GM18858 (cell line): ENCODE results near the gene KCNG1.

ENCODE experiments used
- ATAC-seq: cut with Tn5 transposase; IDR thresholded peaks from one replicate; pipeline ENCODE4 v1.9.1; 2021; ENCODE audit not compliant: unreplicated experiment

KCNG1 gene

DNA sequence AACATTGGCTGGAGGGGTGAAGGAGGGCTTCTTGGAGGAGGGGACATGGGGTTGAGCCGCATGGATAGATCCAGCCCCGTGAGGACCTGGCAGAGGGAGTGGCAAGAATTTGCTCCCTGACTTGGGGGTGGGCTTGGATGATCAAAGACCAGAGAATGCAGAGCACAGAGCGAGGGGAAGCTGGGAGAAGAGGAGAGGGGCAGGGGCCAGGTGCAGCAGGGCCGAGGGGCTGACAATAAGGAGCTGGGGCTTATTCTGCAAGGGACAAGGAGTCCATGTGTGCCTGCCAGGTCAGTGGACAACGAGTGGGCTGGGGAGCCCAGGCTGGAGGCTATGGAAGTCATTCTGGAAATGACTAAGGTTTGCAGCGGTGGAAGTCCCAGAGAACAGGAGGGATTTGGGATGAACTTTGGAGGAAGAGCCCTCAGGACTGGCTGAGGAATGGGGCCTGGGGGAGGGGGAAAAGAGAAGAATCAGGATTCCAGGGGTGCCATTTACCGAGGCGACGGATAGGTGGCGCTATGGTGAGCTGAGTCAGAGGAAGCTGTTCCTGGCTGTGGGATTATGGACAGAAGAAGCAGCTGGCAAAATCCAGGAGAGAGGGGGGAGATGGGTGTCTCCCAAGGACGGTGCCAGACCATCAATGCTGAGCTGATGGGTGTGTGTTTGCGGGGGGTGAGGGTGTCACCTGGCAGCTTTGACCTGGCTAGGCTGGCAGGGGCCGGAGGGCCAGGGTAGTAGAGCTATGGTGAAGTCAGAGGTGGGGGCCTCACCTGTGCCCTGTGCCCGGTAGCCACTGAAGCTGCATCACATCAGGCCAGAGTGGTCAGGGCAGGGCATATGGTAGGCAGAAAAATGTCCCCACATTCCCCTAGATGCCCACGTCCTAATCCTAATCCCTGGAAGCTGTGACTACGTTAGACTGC, 7.8 kb downstream of the KCNG1 start:
- no peak for ATAC-seq

DNA sequence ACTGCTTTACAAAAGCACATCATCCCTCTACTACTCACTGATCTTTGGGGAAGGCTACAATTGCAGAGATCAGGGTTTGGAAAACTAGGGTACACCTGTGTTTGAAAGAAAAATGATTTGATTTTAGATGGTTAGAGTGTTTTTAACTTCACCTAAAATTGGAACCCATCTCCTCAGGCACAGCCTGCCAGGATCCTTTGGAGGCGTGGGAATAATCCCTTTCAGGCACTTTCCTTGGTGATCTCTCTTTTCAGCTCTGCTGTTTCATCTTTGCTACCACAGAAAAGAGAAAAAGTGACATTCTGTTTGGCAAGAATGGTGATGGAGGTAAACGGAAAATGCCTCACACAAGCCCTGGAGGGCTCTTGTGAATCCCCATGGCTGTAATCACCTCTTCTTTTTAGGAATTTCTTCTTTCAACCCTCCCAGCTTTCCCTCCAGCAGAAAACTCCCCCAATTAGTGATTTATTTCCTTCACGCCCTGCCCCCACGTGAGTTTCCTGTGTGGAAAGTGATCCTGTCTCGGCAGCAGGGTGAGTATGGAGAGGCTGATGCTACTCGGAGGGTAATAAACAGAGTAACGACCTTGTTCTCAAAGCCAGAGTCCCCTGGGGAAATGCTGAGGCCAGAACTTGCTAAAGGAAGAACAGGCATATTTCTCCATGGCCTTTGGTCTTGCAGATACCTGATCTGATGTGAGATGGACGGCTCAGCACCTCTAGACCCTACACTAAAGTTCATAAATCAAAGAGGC, 9.2 kb downstream of the KCNG1 start:
- ATAC-seq: no peak

DNA sequence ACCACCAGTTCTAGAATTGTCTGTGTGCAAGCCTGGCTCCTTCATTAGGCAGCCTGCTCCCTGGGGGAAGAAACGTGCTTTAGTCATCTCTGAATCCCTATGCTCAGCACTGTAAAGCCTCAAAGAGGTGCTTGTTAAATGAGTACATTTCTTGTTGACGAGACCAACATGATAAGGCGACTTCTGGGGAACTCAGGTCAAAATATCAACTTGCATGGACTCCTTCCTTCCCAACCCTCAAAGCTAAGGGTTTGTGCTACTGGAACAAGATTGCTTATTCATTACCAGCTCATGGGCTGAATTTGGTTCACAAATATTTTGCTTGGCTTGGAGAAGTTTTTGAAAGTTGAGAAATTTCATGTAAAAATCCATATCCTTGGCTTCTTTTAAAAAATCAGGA, 10.6 kb downstream of the KCNG1 start:
- no peak for ATAC-seq

DNA sequence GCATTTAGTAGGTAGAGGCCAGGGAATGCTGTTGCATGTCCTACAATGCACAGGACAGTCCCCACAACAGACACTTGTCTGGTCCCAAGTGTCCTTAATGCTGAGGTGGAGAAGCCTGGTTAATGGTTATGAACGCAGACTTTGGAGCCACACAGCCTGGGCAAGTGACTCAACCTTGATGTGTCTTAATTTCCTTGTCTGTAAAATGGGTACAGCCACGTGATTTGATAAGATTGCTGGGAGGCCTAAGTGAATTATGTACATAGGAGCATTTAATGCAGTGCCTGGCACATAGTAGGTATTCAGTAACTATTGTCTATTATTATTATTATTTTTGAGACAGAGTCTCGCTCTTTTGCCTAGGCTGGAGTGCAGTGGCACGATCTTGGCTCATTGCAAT, 11.4 kb downstream of the KCNG1 start:
- no peak for ATAC-seq

DNA sequence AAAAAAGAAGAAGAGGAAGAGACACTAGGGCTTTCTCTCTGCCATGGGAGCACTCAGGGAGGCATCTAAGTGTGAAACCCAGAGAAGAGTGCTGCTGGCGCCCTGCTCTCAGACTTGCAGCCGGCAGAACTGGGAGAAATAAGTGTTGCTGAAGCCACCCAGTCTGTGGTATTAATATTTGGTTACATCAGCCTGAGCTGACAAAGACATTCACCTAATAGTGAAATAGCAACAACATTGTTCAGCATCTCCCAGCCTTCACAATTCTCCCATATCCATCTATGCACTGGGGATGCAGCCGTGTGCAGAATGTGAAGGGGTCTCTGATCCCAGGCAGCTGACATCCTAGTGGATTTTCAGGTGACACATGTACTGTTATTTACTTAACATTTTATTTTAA, 12.0 kb downstream of the KCNG1 start:
- ATAC-seq: no peak

DNA sequence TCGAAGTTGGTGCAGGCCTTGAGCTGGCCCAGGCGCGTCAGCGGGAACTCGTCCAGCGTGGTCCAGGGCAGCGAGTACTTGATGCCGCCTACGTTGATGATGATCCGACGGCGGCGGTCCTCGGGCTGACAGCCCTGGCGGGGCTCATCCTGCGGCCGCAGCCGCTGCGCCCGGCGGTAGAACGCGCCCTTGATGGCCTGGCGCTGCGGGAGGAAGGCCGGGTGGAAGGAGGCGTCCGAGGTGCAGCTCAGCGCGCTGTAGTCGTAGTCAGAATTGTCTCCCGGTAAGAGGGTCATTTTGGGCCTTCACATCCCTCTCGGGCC, 12.9 kb downstream of the KCNG1 start:
- no peak for ATAC-seq

DNA sequence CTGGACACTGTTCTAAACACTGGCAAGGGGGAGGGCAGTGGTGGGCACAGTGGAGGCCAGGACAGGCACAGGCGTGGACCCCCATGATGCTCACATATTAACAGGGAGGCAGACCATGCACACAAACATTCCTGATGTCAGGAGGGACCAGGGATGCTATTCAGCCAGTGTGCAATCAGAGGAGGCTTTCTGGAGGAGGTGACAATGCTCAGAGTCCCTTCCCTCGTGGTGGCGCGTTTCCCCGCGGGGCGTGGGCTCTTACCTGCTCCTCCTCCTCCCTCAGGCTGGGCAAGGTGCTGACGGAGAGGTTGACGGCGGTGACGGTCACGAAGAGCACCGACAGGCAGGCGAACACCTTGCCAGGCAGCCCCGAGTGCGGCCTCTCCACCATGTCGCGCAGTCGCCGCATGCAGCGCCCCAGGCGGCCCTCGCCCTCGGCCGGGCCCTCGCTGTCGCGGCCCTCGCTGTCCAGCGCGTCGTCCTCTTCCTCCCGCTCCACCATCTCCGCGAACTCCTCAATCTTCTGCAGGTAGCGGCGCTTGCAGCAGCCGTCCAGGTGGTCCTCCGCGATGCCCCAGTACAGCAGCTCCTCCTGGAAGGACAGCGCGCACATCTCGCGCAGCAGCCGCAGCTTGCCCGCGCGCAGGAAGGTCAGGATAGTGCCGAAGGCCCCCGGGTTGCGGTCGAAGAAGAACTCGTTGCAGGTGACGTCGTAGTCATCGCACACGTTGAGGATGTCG, 13.4 kb downstream of the KCNG1 start:
- no peak for ATAC-seq

DNA sequence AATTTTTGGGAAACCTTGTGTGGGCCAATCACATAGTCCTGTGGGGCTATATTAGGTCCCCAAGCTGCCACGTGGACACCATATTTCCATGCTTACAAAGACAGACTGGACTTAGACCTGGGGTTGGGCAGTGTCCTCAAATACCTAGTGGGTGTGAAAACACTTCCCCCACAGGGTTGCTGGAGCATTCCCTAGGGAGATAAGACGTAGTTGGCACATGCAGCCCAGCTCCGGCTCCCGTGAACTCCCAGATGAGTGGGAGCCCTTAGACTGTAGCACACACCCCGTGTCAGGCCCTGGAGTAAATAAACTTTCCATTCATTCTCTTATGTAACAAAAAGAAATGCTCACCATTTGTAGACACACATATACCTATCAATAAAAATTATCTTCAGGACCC, 14.2 kb downstream of the KCNG1 start:
- ATAC-seq: no peak

DNA sequence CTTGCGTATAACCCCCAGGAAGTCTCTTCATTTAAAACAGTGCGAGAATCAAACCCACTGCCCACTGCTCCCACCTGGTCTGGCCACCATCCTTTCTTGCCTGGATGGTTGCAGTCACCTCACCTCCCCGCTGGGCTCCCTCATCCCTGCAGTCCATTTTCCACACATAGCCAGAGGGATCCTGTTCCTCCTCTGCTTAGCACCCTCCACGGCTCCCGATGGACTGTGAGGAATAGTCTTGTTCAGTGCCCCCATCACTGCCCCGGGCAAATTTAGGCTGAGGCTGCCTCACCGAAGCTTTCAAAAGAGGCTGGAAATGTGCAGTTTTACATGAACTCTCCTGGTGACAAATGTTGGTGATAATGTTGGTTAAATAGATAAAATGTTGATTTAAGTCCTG, 17.7 kb downstream of the KCNG1 start:
- ATAC-seq: no peak

DNA sequence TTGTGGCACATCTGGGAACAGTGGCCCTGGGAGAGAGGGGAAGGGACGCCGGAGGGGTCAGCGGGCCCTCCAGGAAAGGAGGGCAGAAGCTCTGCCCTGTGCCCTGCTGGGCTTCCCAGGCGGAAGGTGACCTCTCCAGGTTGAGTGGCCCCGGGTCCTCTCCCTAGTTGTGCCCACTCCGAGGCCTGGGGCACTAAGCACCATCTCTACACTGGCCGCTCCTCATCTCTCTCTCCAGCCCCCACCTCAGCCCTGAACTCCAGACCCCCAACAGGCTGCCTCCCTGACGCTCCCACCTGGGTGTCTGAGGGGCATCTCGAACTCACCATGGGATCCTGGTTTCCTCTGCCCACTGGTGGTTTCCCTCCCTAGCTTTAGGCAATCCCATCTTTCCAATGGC, 18.1 kb downstream of the KCNG1 start:
- no peak for ATAC-seq

DNA sequence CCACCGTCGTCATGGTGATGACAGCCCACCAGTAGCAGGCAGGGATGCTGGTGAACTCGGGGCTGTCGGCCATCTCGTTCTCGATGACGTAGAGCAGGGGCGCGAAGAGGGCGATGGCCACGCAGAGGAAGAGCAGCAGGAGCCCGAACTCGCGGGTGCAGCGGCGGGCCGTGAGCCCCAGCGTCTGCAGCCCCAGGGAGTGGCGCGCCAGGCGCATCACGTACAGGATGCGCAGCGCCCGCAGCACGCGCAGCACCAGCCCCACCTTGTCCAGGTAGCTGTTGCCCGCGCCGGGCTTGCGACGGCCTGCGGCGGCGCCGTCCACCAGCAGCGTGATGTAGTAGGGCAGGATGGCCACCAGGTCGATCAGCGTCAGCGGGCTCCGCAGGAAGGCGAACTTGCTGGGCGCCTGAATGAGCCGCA, 18.6 kb downstream of the KCNG1 start:
- ATAC-seq: no peak

DNA sequence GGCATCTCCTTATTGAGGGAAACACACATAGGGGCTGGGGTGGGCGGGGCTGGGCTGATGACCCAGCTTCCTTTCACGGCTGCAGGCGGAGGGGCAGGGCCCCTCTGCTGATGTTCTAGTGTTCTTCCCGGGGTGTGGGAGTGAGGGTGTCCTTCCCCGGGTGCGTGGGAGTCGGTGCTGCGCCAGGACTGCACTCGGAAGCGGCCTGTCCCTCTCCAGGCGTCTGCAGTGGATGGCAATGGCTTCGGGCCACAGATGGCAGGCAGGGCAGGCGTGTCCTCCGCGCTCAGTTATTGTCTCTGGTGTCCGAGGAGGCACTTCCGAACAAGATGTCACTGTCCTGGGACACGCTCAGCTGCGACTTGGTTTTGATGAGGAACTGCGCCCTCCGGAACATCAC, 19.2 kb downstream of the KCNG1 start:
- ATAC-seq: no peak

DNA sequence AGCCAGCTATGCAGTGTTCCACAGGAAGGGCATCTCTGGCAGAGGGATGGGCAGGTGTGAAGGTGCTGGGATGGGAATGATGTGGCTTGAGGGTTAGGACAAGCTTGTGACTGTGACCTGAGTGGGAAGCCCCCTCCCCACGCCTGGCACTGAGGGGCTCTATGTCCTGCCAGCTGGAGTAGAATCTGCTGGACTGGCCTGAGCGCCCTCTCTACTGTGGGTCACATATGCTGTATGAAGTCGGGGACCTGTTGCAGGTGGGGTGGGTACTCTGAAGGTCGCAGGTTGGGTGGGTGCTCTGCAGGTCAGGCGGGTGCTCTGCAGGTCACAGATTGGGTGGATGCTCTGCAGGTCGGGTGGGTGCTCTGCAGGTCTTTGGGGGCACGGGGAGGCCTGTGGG, 20.3 kb downstream of the KCNG1 start:
- no peak for ATAC-seq

DNA sequence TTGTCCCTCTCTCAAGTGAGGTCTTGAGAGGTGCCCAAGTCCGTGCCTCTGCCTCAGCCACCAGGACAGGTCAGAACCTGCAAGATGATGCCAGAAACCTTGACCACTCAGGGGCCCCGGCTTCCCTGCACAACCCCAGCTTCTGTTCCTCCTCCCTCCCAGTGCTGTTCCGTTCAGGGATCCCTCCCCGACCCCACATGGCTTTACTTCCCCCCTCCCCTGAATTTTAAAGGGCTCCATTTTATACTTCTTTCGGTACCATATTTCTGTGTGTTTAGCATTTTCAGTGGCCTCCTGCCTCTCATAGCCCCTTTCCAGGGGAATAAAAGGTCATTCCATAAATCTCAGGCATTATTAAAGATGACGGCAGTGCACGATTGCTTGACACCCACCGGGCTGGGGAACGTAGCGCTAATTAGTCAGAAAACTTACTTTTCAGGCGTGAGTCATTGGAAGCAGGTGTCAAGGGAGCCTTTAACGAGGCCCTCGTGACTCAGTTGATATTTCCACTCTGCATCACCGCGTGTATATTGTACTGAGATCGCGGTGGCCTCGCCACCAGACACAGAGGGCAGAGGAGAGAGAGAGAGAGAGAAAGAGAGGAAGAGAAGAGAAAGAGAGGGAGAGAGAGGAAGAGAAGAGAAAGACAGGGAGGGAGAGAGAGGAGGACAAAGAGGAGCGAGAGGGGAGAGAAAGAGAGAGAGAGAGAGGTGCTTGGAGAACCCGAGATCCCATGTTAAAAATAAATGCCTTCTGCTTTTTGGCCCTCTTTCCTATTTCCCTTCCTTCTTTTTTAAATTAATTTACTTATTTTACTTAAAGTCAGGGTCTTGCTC, 21.3 kb downstream of the KCNG1 start:
- ATAC-seq: no peak

DNA sequence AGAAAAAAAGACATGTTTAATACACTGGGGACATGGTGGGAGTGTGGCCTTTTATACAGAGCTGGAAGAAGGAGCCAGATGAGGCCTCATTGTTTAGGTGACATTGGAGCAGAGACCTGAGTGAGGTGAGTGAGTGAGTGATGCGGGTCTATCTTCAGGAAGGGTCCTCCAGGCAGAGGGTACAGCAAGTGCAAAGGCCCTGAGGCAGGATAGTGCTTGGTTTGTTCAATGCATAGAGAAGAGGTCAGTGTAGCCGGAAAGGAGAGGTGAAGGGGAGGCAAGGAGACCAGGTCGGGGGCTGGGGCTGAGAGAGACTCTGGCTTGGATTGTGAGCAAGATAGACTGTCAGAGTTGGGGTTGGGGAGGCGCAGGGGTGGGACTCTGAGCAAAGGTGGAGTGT, 23.6 kb downstream of the KCNG1 start:
- ATAC-seq: no peak

DNA sequence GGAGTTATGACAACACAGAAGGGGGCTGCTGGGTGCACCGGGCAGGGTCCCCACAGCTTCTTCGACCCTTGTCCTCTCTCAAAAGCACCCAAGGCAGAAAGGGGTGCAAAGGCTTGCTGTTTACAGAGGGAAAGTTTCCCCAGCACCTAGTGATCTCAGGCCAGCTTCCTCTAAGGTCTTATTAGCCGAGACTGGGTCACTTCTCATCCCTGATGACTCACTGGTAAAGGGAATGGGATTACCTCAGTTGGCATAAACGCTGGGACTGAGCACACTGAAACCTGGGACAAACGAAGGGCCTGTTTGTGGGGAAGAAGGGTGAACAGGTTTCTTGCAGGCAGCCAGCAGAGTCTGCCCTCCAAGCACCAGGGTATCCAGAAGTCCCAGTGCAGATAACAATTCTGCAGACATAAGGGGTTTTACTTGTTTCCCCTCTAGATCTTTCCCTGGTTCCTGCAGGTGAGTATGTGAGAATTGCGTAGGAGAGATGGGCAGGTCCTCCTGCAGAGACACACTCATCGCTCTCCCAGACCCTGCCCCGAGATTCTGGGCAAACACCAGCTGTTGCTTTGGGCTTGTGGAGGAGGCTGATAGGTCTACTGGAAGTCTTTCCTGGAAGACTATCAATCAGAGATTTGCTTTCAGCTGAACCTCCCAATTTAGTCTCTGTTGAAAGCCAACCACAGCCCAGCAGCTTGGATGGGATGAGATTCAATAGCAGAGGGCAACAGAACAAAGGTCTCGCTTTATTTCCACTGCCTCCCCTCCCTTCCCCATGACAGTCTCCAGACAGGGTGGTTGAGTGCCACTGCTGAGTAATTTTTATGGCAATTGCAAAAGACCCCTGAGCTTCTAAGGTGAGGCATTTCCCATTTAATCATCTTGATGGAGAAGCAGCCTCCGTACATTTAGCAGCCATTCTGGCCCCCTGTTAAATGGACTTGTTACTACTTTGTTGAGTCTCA, 25.7 kb downstream of the KCNG1 start:
- no peak for ATAC-seq

DNA sequence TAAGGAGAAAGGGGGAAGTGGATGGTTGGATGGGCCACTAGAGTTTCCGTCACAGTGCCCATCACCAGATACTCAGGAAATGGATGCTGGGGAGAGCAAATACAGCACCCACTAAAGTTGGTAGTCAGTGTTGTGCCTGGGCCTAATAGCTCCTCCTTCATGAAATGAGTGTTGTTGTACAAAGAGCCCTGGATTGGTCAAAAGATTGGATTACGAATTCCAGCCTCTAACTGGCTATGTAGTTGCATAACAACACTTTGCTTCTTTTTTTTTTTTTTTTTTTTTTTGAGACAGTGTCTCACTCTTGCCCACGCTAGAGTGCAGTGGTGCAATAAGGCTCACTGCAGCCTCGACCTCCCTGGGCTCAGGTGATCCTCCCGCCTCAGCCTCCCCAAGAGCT, 27.4 kb downstream of the KCNG1 start:
- no peak for ATAC-seq

DNA sequence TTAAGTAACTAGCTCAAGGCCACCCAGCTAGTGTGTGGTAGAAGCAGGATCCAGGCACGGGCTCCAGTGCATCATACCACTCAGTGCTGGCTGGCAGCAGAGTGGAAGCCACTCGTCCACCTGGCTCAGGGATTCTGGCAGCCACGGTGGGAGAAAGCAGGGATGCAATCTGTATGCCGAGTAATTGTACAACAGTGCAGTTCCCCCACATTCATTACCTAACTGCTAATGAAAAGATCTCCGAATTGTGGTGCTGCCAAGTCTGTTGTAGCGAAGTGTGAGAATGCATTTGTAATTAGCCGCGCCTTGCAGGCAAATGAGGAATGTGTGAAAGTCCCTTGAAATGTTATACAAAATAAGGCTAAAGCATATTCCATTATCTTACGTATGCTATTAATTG, 29.0 kb downstream of the KCNG1 start:
- no peak for ATAC-seq

DNA sequence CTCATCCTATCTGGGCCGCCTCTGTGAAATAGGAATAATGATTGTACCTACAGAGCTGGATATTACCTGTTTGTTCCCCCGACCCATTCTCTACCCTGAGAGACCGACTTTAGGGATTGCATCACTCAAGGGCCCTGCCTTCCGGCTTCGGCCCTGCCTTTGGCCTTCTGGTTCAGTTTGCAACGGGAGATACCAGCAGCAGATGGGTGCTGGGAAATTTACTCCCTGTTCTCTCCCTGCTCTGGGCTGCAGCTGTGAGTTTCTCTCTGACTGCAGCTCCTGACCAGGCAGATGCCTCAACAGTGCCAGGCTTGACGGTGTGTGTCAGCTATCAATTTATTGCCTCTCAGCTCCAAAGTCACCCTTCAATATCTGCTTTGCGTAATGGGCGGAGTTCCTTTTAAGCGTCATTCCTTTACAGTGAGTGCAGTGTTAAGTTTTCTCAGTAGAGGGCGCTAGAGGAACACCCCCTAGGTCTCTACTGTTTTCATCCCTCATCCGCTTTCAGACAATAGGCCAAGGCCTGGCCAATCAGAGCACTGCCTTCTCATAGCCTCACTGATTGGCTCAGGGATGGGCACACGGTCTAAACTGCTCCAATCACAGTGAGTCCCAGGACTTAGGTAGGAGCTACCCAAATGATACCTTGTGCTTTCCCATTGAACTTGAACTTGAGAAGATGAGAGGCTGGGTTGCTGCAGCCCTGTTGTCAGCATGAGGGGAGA, 30.0 kb downstream of the KCNG1 start:
- ATAC-seq: no peak
